Cerebellar nuclear complex (tissue), 1 donor: ENCODE data around the gene MT1G.
"Not testable (repeated sequence)": the region's sequence is repeated elsewhere in the genome, so short reads cannot be mapped to it uniquely, and the experiment has no call there.

Experiments used
- DNase-seq, 2 experiments: peaks; one replicate each; lab custom pipeline; 2025; lab: John Stamatoyannopoulos, UW

Gene MT1G

GRCh38 chr16:56684926-56685590, 17.2 kb upstream of the MT1G start:
- peak in 1 of 2 experiments; percentile 39 for DNase-seq

GRCh38 chr16:56684256-56684925, 16.5 kb upstream of the MT1G start:
- DNase-seq: no peak

- no peak for DNase-seq
Measured at GRCh38 chr16:56683424-56684172, 15.7 kb upstream of the MT1G start.

- no peak for DNase-seq
Measured at GRCh38 chr16:56682703-56683397, 15.0 kb upstream of the MT1G start.

GRCh38 chr16:56681939-56682702, 14.3 kb upstream of the MT1G start, which contains the start of gene MT1X:
MT1X (plus strand) TSS chr16:56682470; CDS start chr16:56682541, 71 bp downstream.
- peak; percentile 50 to 93 for DNase-seq

- DNase-seq: no peak
Measured at GRCh38 chr16:56679818-56680217, 12.0 kb upstream of the MT1G start.

GRCh38 chr16:56679078-56679730, 11.3 kb upstream of the MT1G start:
- DNase-seq: no peak

GRCh38 chr16:56677474-56677873, 9.6 kb upstream of the MT1G start:
- no peak for DNase-seq

GRCh38 chr16:56675685-56676210, 7.9 kb upstream of the MT1G start:
- DNase-seq: no peak

- DNase-seq: not testable (repeated sequence)
Measured at GRCh38 chr16:56674570-56674969, 6.7 kb upstream of the MT1G start.

- peak in 1 of 2 experiments; percentile 11 for DNase-seq
Measured at GRCh38 chr16:56673921-56674320, 6.1 kb upstream of the MT1G start.

- no peak for DNase-seq
Measured at GRCh38 chr16:56672761-56673536, 5.1 kb upstream of the MT1G start.

- not testable (repeated sequence) for DNase-seq
Measured at GRCh38 chr16:56672171-56672570, 4.3 kb upstream of the MT1G start.

- not testable (repeated sequence) for DNase-seq
Measured at GRCh38 chr16:56671691-56672090, 3.8 kb upstream of the MT1G start.

- no peak for DNase-seq
Measured at GRCh38 chr16:56670620-56670934, 2.7 kb upstream of the MT1G start.

- no peak for DNase-seq
Measured at GRCh38 chr16:56669840-56670619, 2.2 kb upstream of the MT1G start.

- no peak for DNase-seq
Measured at GRCh38 chr16:56669005-56669839, 1.4 kb upstream of the MT1G start, which contains the start of gene MT1H. MT1H (plus strand) TSS chr16:56669814; CDS start chr16:56669885, 71 bp downstream.
